ENCODE measurements around the gene APOL2.
"Not testable (repeated sequence)": the region's sequence is repeated elsewhere in the genome, so short reads cannot be mapped to it uniquely, and the experiment has no call there.

APOL2 gene

GRCh38 chr22:36193577-36193976 lies 45.8 kb downstream of the APOL2 start:
- H3K79me1 ChIP-seq (ENCODE audit: low read length): no peaks in the 10 kb centered on the region
- H3K4me1 ChIP-seq (ENCODE audit: control insufficient read depth, low read depth, low read length): peaks cover 11% of the 10 kb centered on the region
- H4K8ac ChIP-seq (ENCODE audit: low read depth, low read length): no peak overlapping the region
- H2BK15ac ChIP-seq (replicated peaks; ENCODE audit: low read depth): no peak overlapping the region
- no peak overlapping the region for H3K18ac ChIP-seq (ENCODE audit: low read length)
- no peak overlapping the region for H3K56ac ChIP-seq (ENCODE audit: low read length)
- WGBS (ENCODE audit: extremely low coverage, insufficient coverage, low lambda C conversion rate): no CpG with 5 or more reads among the region's 3 CpGs
- H3K79me2 ChIP-seq (ENCODE audit: control insufficient read depth, insufficient read depth, low read length): no peaks in the 10 kb centered on the region
- H4K5ac ChIP-seq (ENCODE audit: low read length): no peak overlapping the region
- H2BK5ac ChIP-seq (ENCODE audit: low read length): no peak overlapping the region
- H2BK120ac ChIP-seq (ENCODE audit: low read depth, low read length): no peak overlapping the region
- no peak overlapping the region for H2AK5ac ChIP-seq (ENCODE audit: low read length)
- no peak overlapping the region for H3K4me3 ChIP-seq (ENCODE audit: low read length)
- no peak overlapping the region for H3K9ac ChIP-seq (ENCODE audit: low read length)
- no peaks in the 10 kb centered on the region for H3K27me3 ChIP-seq (ENCODE audit: insufficient read depth, low read length, poor library complexity)
- H3K4ac ChIP-seq (ENCODE audit: low read depth, low read length): no peak overlapping the region
- H3K36me3 ChIP-seq (ENCODE audit: control insufficient read depth, insufficient read depth, low read length): no peaks in the 10 kb centered on the region
- no peak overlapping the region for H3K27ac ChIP-seq (ENCODE audit: low read depth, low read length)
- DNase-seq: no peak
- no peak overlapping the region for H3K23ac ChIP-seq (ENCODE audit: low read length)
- no peak overlapping the region for H3K4me2 ChIP-seq (ENCODE audit: low read length)

- Histone ChIP-seq H2BK120ac (ENCODE audit: low read depth, low read length) (no peak overlapping the region), H3K4me1 (ENCODE audit: control insufficient read depth, low read depth, low read length) (peaks cover 11% of the 10 kb centered on the region), H3K56ac (ENCODE audit: low read length) (no peak overlapping the region), H2AK5ac (ENCODE audit: low read length) (no peak overlapping the region), H3K18ac (ENCODE audit: low read length) (no peak overlapping the region), H3K23ac (ENCODE audit: low read length) (no peak overlapping the region), H3K4me2 (ENCODE audit: low read length) (no peak overlapping the region), H2BK15ac (replicated peaks; ENCODE audit: low read depth) (no peak overlapping the region), H4K5ac (ENCODE audit: low read length) (no peak overlapping the region), H3K27me3 (ENCODE audit: insufficient read depth, low read length, poor library complexity) (no peaks in the 10 kb centered on the region), H3K36me3 (ENCODE audit: control insufficient read depth, insufficient read depth, low read length) (no peaks in the 10 kb centered on the region), H3K79me1 (ENCODE audit: low read length) (no peaks in the 10 kb centered on the region), H3K9ac (ENCODE audit: low read length) (no peak overlapping the region), H4K8ac (ENCODE audit: low read depth, low read length) (no peak overlapping the region), H3K79me2 (ENCODE audit: control insufficient read depth, insufficient read depth, low read length) (no peaks in the 10 kb centered on the region), H3K4ac (ENCODE audit: low read depth, low read length) (no peak overlapping the region), H3K27ac (ENCODE audit: low read depth, low read length) (no peak overlapping the region), H3K4me3 (ENCODE audit: low read length) (no peak overlapping the region), H2BK5ac (ENCODE audit: low read length) (no peak overlapping the region)
- no CpG with 5 or more reads among the region's 3 CpGs for WGBS (ENCODE audit: extremely low coverage, insufficient coverage, low lambda C conversion rate)
- no peak for DNase-seq
These were observed 46.2 kb downstream of the APOL2 start for GRCh38 chr22:36193171-36193570.

- Histone ChIP-seq H3K36me3 (ENCODE audit: control insufficient read depth, insufficient read depth, low read length) (no peaks in the 10 kb centered on the region), H3K9ac (ENCODE audit: low read length) (no peak overlapping the region), H3K79me1 (ENCODE audit: low read length) (no peaks in the 10 kb centered on the region), H3K27me3 (ENCODE audit: insufficient read depth, low read length, poor library complexity) (no peaks in the 10 kb centered on the region), H3K4me3 (ENCODE audit: low read length) (no peak overlapping the region), H3K4ac (ENCODE audit: low read depth, low read length) (no peak overlapping the region), H3K4me2 (ENCODE audit: low read length) (no peak overlapping the region), H3K18ac (ENCODE audit: low read length) (no peak overlapping the region), H3K56ac (ENCODE audit: low read length) (no peak overlapping the region), H3K79me2 (ENCODE audit: control insufficient read depth, insufficient read depth, low read length) (no peaks in the 10 kb centered on the region), H2BK5ac (ENCODE audit: low read length) (no peak overlapping the region), H3K27ac (ENCODE audit: low read depth, low read length) (no peak overlapping the region), H4K5ac (ENCODE audit: low read length) (no peak overlapping the region), H2BK15ac (replicated peaks; ENCODE audit: low read depth) (no peak overlapping the region), H4K8ac (ENCODE audit: low read depth, low read length) (no peak overlapping the region), H3K23ac (ENCODE audit: low read length) (no peak overlapping the region), H2BK120ac (ENCODE audit: low read depth, low read length) (no peak overlapping the region), H3K4me1 (ENCODE audit: control insufficient read depth, low read depth, low read length) (peaks cover 8% of the 10 kb centered on the region), H2AK5ac (ENCODE audit: low read length) (no peak overlapping the region)
- no peak for DNase-seq
- no CpG with 5 or more reads among the region's 4 CpGs for WGBS (ENCODE audit: extremely low coverage, insufficient coverage, low lambda C conversion rate)
These were observed 46.8 kb downstream of the APOL2 start for GRCh38 chr22:36192542-36192941.

GRCh38 chr22:36191106-36191836 lies 48.1 kb downstream of the APOL2 start:
- Histone ChIP-seq H3K79me2 (ENCODE audit: control insufficient read depth, insufficient read depth, low read length) (no peaks in the 10 kb centered on the region), H3K4me1 (ENCODE audit: control insufficient read depth, low read depth, low read length) (peaks cover 6% of the 10 kb centered on the region), H3K56ac (ENCODE audit: low read length) (no peak overlapping the region), H3K27me3 (ENCODE audit: insufficient read depth, low read length, poor library complexity) (no peaks in the 10 kb centered on the region), H3K23ac (ENCODE audit: low read length) (no peak overlapping the region), H2BK5ac (ENCODE audit: low read length) (peak overlapping the region; percentile 24), H4K8ac (ENCODE audit: low read depth, low read length) (no peak overlapping the region), H3K4ac (ENCODE audit: low read depth, low read length) (no peak overlapping the region), H3K9ac (ENCODE audit: low read length) (no peak overlapping the region), H3K36me3 (ENCODE audit: control insufficient read depth, insufficient read depth, low read length) (no peaks in the 10 kb centered on the region), H3K27ac (ENCODE audit: low read depth, low read length) (no peak overlapping the region), H2BK15ac (replicated peaks; ENCODE audit: low read depth) (no peak overlapping the region), H4K5ac (ENCODE audit: low read length) (no peak overlapping the region), H3K79me1 (ENCODE audit: low read length) (no peaks in the 10 kb centered on the region), H3K4me3 (ENCODE audit: low read length) (no peak overlapping the region), H2BK120ac (ENCODE audit: low read depth, low read length) (no peak overlapping the region), H3K18ac (ENCODE audit: low read length) (no peak overlapping the region), H2AK5ac (ENCODE audit: low read length) (peak overlapping the region; percentile 96), H3K4me2 (ENCODE audit: low read length) (no peak overlapping the region)
- no peak for DNase-seq
- no CpG with 5 or more reads among the region's 17 CpGs for WGBS (ENCODE audit: extremely low coverage, insufficient coverage, low lambda C conversion rate)

GRCh38 chr22:36187862-36188261 lies 51.5 kb downstream of the APOL2 start:
- H3K18ac ChIP-seq (ENCODE audit: low read length); H3K79me1 ChIP-seq (ENCODE audit: low read length); H4K8ac ChIP-seq (ENCODE audit: low read depth, low read length); H3K9ac ChIP-seq (ENCODE audit: low read length); H3K79me2 ChIP-seq (ENCODE audit: control insufficient read depth, insufficient read depth, low read length); H2BK120ac ChIP-seq (ENCODE audit: low read depth, low read length); H3K36me3 ChIP-seq (ENCODE audit: control insufficient read depth, insufficient read depth, low read length); H3K23ac ChIP-seq (ENCODE audit: low read length); H2AK5ac ChIP-seq (ENCODE audit: low read length); H3K27me3 ChIP-seq (ENCODE audit: insufficient read depth, low read length, poor library complexity); H3K4me1 ChIP-seq (ENCODE audit: control insufficient read depth, low read depth, low read length); H3K4me3 ChIP-seq (ENCODE audit: low read length); H4K5ac ChIP-seq (ENCODE audit: low read length); H3K4ac ChIP-seq (ENCODE audit: low read depth, low read length); H2BK15ac ChIP-seq (replicated peaks; ENCODE audit: low read depth); H3K27ac ChIP-seq (ENCODE audit: low read depth, low read length); DNase-seq; H3K4me2 ChIP-seq (ENCODE audit: low read length): not testable (repeated sequence)
- Histone ChIP-seq H3K56ac (ENCODE audit: low read length) (peak overlapping the region; percentile 64), H2BK5ac (ENCODE audit: low read length) (peak overlapping the region; percentile 67)
- WGBS (ENCODE audit: extremely low coverage, insufficient coverage, low lambda C conversion rate): no CpG with 5 or more reads among the region's 6 CpGs

Data from mesendoderm (in vitro differentiated cells).